Stimulated activated effector memory CD8-positive, alpha-beta T cell treated with anti-CD3 and anti-CD28 coated beads, Interleukin-12 subunit alpha, Interleukin-12 subunit beta, amount 100 ng/mL, for 72 hours (primary cell): ENCODE measurements around the gene WIPF2.
A peak's percentile ranks its signal among the peaks of the same experiment; 100 is the strongest.

Experiments
- ATAC-seq: fragments of 150-1000 bp; cut with Tn5 transposase; 2 replicates; pipeline ENCODE4 v1.10.0; 2021
- DNase-seq, 2 donors: peaks; one replicate each; pipeline ENCODE4 v3.0.0; 2021 to 2022; ENCODE audit warnings: low spot score in 2 of 2
- H3K27ac Mint-ChIP-seq: one replicate; pipeline ENCODE4 v1.8.0; 2022; ENCODE audit warnings: mild to moderate bottlenecking, mixed read lengths
- H3K36me3 Mint-ChIP-seq: one replicate; pipeline ENCODE4 v1.8.0; 2022; ENCODE audit warnings: mild to moderate bottlenecking, mixed read lengths
- H3K4me1 Mint-ChIP-seq: one replicate; pipeline ENCODE4 v1.8.0; 2022; ENCODE audit warnings: mixed read lengths
- H3K4me3 Mint-ChIP-seq: one replicate; pipeline ENCODE4 v1.8.0; 2022; ENCODE audit warnings: mild to moderate bottlenecking, mixed read lengths
- H3K9me3 Mint-ChIP-seq: one replicate; pipeline ENCODE4 v1.8.0; 2022; ENCODE audit warnings: mixed read lengths

WIPF2 gene

DNA sequence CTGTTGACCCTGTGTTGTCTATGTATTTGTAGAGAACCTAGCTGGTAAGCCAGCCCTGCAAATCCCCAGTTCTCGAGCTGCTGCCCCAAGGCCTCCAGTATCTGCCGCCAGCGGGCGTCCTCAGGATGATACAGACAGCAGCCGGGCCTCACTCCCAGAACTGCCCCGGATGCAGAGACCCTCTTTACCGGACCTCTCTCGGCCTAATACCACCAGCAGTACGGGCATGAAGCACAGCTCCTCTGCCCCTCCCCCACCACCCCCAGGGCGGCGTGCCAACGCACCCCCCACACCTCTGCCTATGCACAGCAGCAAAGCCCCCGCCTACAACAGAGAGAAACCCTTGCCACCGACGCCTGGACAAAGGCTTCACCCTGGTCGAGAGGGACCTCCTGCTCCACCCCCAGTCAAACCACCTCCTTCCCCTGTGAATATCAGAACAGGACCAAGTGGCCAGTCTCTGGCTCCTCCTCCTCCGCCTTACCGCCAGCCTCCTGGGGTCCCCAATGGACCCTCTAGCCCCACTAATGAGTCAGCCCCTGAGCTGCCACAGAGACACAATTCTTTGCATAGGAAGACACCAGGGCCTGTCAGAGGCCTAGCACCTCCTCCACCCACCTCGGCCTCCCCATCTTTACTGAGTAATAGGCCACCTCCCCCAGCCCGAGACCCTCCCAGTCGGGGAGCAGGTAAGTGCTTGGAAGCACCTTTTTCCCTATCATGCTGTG is 45.5 kb downstream of the WIPF2 start:
- ATAC-seq (no peak), DNase-seq (no peak)
- H3K9me3 Mint-ChIP-seq = no peaks in the 10 kb centered on the region
- peaks cover 12% of the 10 kb centered on the region for H3K4me1 Mint-ChIP-seq
- peaks cover 3% of the 10 kb centered on the region for H3K36me3 Mint-ChIP-seq
- H3K4me3 Mint-ChIP-seq = no peak overlapping the region
- H3K27ac Mint-ChIP-seq = no peak overlapping the region

- H3K4me1 Mint-ChIP-seq = peaks cover 12% of the 10 kb centered on the region
- DNase-seq = no peak
- no peak overlapping the region for H3K27ac Mint-ChIP-seq
- no peaks in the 10 kb centered on the region for H3K9me3 Mint-ChIP-seq
- no peak for ATAC-seq
- H3K36me3 Mint-ChIP-seq = peaks cover 11% of the 10 kb centered on the region
- H3K4me3 Mint-ChIP-seq = no peak overlapping the region
Measured at GRCh38 chr17:40265337-40265736, 46.2 kb downstream of the WIPF2 start.

- Mint-ChIP-seq H3K4me3 (no peak overlapping the region), H3K27ac (no peak overlapping the region), H3K4me1 (peaks cover 12% of the 10 kb centered on the region), H3K9me3 (no peaks in the 10 kb centered on the region), H3K36me3 (peaks cover 26% of the 10 kb centered on the region)
- DNase-seq (no peak), ATAC-seq (no peak)
Measured at GRCh38 chr17:40266882-40267281, 47.8 kb downstream of the WIPF2 start.

GRCh38 chr17:40268141-40268712 is 49.1 kb downstream of the WIPF2 start:
- no peak for DNase-seq

DNA sequence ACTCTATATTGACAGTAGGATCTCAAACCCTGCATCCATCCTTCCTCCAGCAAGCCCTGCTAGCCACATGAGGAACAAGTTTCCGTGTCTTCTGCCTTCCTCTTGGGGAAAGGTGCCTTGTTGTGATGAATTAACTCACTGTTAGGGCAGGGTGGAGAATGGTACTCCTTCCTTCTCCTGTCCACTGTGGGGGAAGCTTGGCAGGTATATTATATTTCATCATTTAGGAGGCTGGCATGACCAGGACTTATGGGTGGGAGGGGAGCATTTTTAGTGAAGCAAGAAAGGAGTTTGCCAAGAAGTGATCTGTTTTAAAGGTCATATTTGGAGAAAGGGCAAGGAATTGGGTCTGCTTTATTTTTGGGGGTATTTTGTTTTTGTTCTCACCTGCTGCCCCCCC is 59.3 kb downstream of the WIPF2 start:
- no peak overlapping the region for H3K4me3 Mint-ChIP-seq
- DNase-seq (no peak), ATAC-seq (no peak)
- H3K4me1 Mint-ChIP-seq = peaks cover 39% of the 10 kb centered on the region
- no peaks in the 10 kb centered on the region for H3K9me3 Mint-ChIP-seq
- peaks cover 98% of the 10 kb centered on the region for H3K36me3 Mint-ChIP-seq
- peak overlapping the region; percentile 51 for H3K27ac Mint-ChIP-seq

More at GRCh38 chr17:40268141-40268712, 49.1 kb downstream of the WIPF2 start:
- H3K4me3 Mint-ChIP-seq = no peak overlapping the region
- H3K9me3 Mint-ChIP-seq = no peaks in the 10 kb centered on the region
- H3K4me1 Mint-ChIP-seq = no peaks in the 10 kb centered on the region
- peaks cover 37% of the 10 kb centered on the region for H3K36me3 Mint-ChIP-seq
- no peak for ATAC-seq
- H3K27ac Mint-ChIP-seq = no peak overlapping the region

DNA sequence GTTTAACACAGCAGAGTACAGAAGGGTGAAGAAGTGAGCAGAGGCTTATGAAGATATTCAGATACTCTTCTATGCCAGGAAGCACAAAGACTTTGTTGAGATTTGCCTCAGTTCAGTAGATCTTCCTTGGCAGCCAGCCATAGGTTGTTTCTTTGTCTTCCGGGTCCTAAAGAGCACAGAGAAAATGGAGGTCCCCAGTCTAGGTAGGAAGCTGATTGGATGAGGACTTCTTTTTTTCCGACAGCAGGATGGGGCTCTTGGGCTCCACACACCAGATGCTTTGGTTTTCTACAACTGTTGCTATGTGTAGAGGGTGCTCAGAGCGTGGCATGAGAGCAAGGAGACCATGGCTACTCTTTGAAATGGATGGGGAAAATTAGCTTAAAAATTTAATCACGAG is 60.3 kb downstream of the WIPF2 start:
- Mint-ChIP-seq H3K27ac (peak overlapping the region; percentile 51), H3K4me3 (no peak overlapping the region), H3K36me3 (peaks cover 97% of the 10 kb centered on the region), H3K9me3 (no peaks in the 10 kb centered on the region), H3K4me1 (peaks cover 48% of the 10 kb centered on the region)
- ATAC-seq = no peak
- no peak for DNase-seq

DNA sequence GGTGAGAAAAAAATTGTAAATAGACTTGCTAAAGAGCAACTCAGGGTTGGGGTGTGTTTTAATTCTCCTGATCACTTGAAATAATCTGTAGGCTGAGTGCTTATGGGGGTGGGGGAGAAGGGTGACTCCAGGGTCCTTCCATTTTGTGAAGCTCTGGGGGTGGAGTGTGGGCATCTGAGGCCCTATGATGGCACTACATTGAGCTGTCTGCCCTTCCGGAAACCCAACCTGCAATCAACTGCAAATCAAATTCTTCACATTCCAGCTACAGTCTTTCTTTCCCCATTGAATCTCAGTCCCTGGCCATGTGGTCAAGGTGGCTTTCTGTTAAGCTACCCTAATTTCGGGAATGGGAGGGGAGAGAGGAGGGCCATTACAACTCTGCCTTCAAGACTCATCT is 62.6 kb downstream of the WIPF2 start:
- Mint-ChIP-seq H3K4me1 (peaks cover 51% of the 10 kb centered on the region), H3K27ac (peak overlapping the region; percentile 4), H3K36me3 (peaks cover 75% of the 10 kb centered on the region), H3K4me3 (peak overlapping the region; percentile 30), H3K9me3 (no peaks in the 10 kb centered on the region)
- ATAC-seq (peak; percentile 14), DNase-seq (peak in 1 of 2 donors; percentile 67)

DNA sequence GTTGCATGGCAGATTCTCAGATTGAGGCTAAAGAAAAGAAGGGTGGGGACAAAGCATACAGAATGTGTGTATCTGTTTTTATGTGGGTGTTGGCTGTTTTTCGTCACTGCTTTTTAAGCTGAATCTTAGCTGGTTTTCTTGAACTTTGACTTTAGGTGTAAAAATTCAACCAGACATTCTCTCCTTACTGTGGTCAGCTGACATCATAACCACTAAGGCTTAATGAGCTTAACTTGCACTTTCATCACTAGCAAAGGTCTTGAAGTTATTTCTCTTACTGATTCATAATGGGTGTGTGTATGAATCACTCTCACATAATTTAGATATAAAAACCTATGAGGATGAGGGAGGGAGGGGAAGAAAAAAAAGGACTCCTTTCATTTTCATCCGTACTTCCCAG is 64.6 kb downstream of the WIPF2 start:
- ATAC-seq = peak; percentile 77
- Mint-ChIP-seq H3K27ac (peak overlapping the region; percentile 60), H3K36me3 (peaks cover 72% of the 10 kb centered on the region), H3K9me3 (no peaks in the 10 kb centered on the region), H3K4me3 (peak overlapping the region; percentile 62), H3K4me1 (peaks cover 56% of the 10 kb centered on the region)
- DNase-seq = no peak

GRCh38 chr17:40284085-40284713 is 65.1 kb downstream of the WIPF2 start:
- Mint-ChIP-seq H3K27ac (peak overlapping the region; percentile 60), H3K9me3 (no peaks in the 10 kb centered on the region), H3K36me3 (peaks cover 72% of the 10 kb centered on the region), H3K4me3 (peak overlapping the region; percentile 62), H3K4me1 (peaks cover 59% of the 10 kb centered on the region)
- DNase-seq (no peak), ATAC-seq (no peak)

- Mint-ChIP-seq H3K27ac (no peak overlapping the region), H3K9me3 (no peaks in the 10 kb centered on the region), H3K4me1 (peaks cover 62% of the 10 kb centered on the region), H3K4me3 (no peak overlapping the region), H3K36me3 (peaks cover 72% of the 10 kb centered on the region)
- DNase-seq = no peak
- no peak for ATAC-seq
Measured at GRCh38 chr17:40286473-40286872, 67.4 kb downstream of the WIPF2 start.

DNA sequence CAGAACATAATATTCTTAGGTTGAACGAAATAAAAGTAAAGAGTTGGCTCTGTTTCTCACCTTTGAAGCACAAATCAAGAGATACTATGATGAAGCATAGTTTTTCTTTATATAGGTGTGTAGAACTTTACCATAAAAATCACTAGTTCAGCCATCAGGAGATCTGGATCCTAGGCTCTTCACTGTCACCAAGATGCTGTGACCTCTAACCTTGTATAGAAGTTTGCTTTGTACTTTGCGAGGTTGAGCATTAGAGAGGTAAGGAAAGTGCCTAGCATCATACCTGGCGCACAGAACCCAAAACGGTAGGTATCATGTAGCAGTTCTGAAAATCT is 68.0 kb downstream of the WIPF2 start:
- Mint-ChIP-seq H3K36me3 (peaks cover 72% of the 10 kb centered on the region), H3K27ac (peak overlapping the region; percentile 98), H3K9me3 (no peaks in the 10 kb centered on the region), H3K4me3 (peak overlapping the region; percentile 97), H3K4me1 (peaks cover 55% of the 10 kb centered on the region)
- DNase-seq (no peak), ATAC-seq (no peak)

GRCh38 chr17:40287494-40288369 is 68.6 kb downstream of the WIPF2 start, which contains the start of gene CDC6:
Gene CDC6, plus strand, starts transcription at chr17:40287879. Its CDS starts 1,542 bp downstream, at chr17:40289421.
- DNase-seq = peak; percentile 94 to 99
- Mint-ChIP-seq H3K36me3 (peaks cover 72% of the 10 kb centered on the region), H3K27ac (peak within 1 kb of the TSS; percentile 98), H3K9me3 (no peaks in the 10 kb centered on the region), H3K4me1 (peaks cover 49% of the 10 kb centered on the region), H3K4me3 (peak within 1 kb of the TSS; percentile 97)
- ATAC-seq = peak; percentile 92

GRCh38 chr17:40290629-40291280 is 71.7 kb downstream of the WIPF2 start:
- H3K4me3 Mint-ChIP-seq = no peak overlapping the region
- no peak overlapping the region for H3K27ac Mint-ChIP-seq
- H3K9me3 Mint-ChIP-seq = no peaks in the 10 kb centered on the region
- peaks cover 89% of the 10 kb centered on the region for H3K36me3 Mint-ChIP-seq
- no peak for DNase-seq
- peaks cover 38% of the 10 kb centered on the region for H3K4me1 Mint-ChIP-seq
- ATAC-seq = no peak

- no peaks in the 10 kb centered on the region for H3K9me3 Mint-ChIP-seq
- H3K4me1 Mint-ChIP-seq = peaks cover 43% of the 10 kb centered on the region
- peaks cover 94% of the 10 kb centered on the region for H3K36me3 Mint-ChIP-seq
- H3K27ac Mint-ChIP-seq = no peak overlapping the region
- no peak for DNase-seq
- no peak for ATAC-seq
- no peak overlapping the region for H3K4me3 Mint-ChIP-seq
Measured at GRCh38 chr17:40291281-40291664, 72.2 kb downstream of the WIPF2 start.

- Mint-ChIP-seq H3K4me3 (no peak overlapping the region), H3K27ac (peak overlapping the region; percentile 39), H3K4me1 (peaks cover 28% of the 10 kb centered on the region), H3K9me3 (no peaks in the 10 kb centered on the region), H3K36me3 (peaks cover 100% of the 10 kb centered on the region)
- no peak for ATAC-seq
- DNase-seq = no peak
Measured at GRCh38 chr17:40293363-40293762, 74.3 kb downstream of the WIPF2 start.
